Measurements from ENCODE around the gene CUX1. TPM values are rescaled to one million over a fixed set of nuclear protein-coding genes. Genes with fewer than 3 reads are reported as not detected.
"Not testable (repeated sequence)": the region's sequence is repeated elsewhere in the genome, so short reads cannot be mapped to it uniquely, and the experiment has no call there.

CUX1 gene
- total RNA-seq, 2 donors from 2014 or later = 42.0 to 47.5 TPM

GRCh38 chr7:102323914-102324195 lies 506.4 kb downstream of the CUX1 start:
- Histone ChIP-seq H3K36me3 (replicated peaks in 1 of 2; ENCODE audit: insufficient read depth in 1 of 2, low read depth in 2 of 2) (no peaks in the 10 kb centered on the region), H3K9me3 (no peaks in the 10 kb centered on the region), H3K27ac (no peak overlapping the region), H3K27me3 (no peaks in the 10 kb centered on the region), H3K4me1 (no peaks in the 10 kb centered on the region), H3K4me3 (no peak overlapping the region)
- WGBS, 2 donors = 62 to 72% methylated on average over 4 to 5 of the region's 5 CpGs
- intact Hi-C loops (cut with DNase I) = no loop called here
- no peak for TF ChIP-seq CTCF (IDR thresholded peaks at IDR 0.05)
- no peak for TF ChIP-seq POLR2A (IDR thresholded peaks at IDR 0.05)
- DNase-seq (no peak), ATAC-seq (no peak)

- ATAC-seq = not testable (repeated sequence)
Measured at GRCh38 chr7:102325106-102325505, 507.7 kb downstream of the CUX1 start.

GRCh38 chr7:102326157-102326889 lies 508.9 kb downstream of the CUX1 start:
- H3K4me1 ChIP-seq = no peaks in the 10 kb centered on the region
- H3K9me3 ChIP-seq = no peaks in the 10 kb centered on the region
- ATAC-seq (no peak), DNase-seq (no peak)
- no peak for TF ChIP-seq POLR2A (IDR thresholded peaks at IDR 0.05)
- no peak for TF ChIP-seq CTCF (IDR thresholded peaks at IDR 0.05)
- WGBS, 2 donors = 81 to 89% methylated on average over 10 to 11 of the region's 11 CpGs
- H3K36me3 ChIP-seq (replicated peaks in 1 of 2; ENCODE audit: insufficient read depth in 1 of 2, low read depth in 2 of 2) = no peaks in the 10 kb centered on the region
- H3K27ac ChIP-seq = no peak overlapping the region
- H3K4me3 ChIP-seq = no peak overlapping the region
- H3K27me3 ChIP-seq = no peaks in the 10 kb centered on the region
- intact Hi-C loops (cut with DNase I) = no loop called here

More at GRCh38 chr7:102325106-102325505, 507.7 kb downstream of the CUX1 start:
- H3K27me3 ChIP-seq; H3K9me3 ChIP-seq; H3K4me3 ChIP-seq; H3K4me1 ChIP-seq; H3K36me3 ChIP-seq (replicated peaks in 1 of 2; ENCODE audit: insufficient read depth in 1 of 2, low read depth in 2 of 2); H3K27ac ChIP-seq; intact Hi-C loops (cut with DNase I); DNase-seq: not testable (repeated sequence)
- 80 to 84% methylated on average over 10 to 11 of the region's 11 CpGs for WGBS, 2 donors

- H3K4me3 ChIP-seq; H3K27ac ChIP-seq; H3K4me1 ChIP-seq; DNase-seq; H3K36me3 ChIP-seq (replicated peaks in 1 of 2; ENCODE audit: insufficient read depth in 1 of 2, low read depth in 2 of 2); H3K9me3 ChIP-seq; intact Hi-C loops (cut with DNase I); ATAC-seq; H3K27me3 ChIP-seq: not testable (repeated sequence)
- 57 to 62% methylated on average over 6 of the region's 6 CpGs for WGBS, 2 donors
Measured at GRCh38 chr7:102327183-102327582, 509.8 kb downstream of the CUX1 start.

GRCh38 chr7:102328863-102329262 lies 511.4 kb downstream of the CUX1 start:
- H3K4me3 ChIP-seq; DNase-seq; H3K27ac ChIP-seq; intact Hi-C loops (cut with DNase I); H3K4me1 ChIP-seq; H3K36me3 ChIP-seq (replicated peaks in 1 of 2; ENCODE audit: insufficient read depth in 1 of 2, low read depth in 2 of 2); H3K9me3 ChIP-seq; H3K27me3 ChIP-seq; ATAC-seq: not testable (repeated sequence)
- WGBS, 2 donors = 55% methylated on average over 4 of the region's 5 CpGs; no CpG with 5 or more reads in 1 of the 2 donors

- DNase-seq; H3K27me3 ChIP-seq; H3K36me3 ChIP-seq (replicated peaks in 1 of 2; ENCODE audit: insufficient read depth in 1 of 2, low read depth in 2 of 2); H3K4me1 ChIP-seq; intact Hi-C loops (cut with DNase I); H3K9me3 ChIP-seq; ATAC-seq; H3K27ac ChIP-seq; H3K4me3 ChIP-seq: not testable (repeated sequence)
- 59 to 73% methylated on average over 6 to 8 of the region's 9 CpGs for whole genome bisulfite sequencing, 2 donors
Measured at GRCh38 chr7:102329366-102329765, 511.9 kb downstream of the CUX1 start.

GRCh38 chr7:102330666-102331460 lies 513.4 kb downstream of the CUX1 start:
- H3K27ac ChIP-seq; H3K36me3 ChIP-seq (replicated peaks in 1 of 2; ENCODE audit: insufficient read depth in 1 of 2, low read depth in 2 of 2); DNase-seq; H3K9me3 ChIP-seq; H3K4me3 ChIP-seq; H3K4me1 ChIP-seq; H3K27me3 ChIP-seq; ATAC-seq; intact Hi-C loops (cut with DNase I): not testable (repeated sequence)
- 77 to 79% methylated on average over 8 of the region's 8 CpGs for WGBS, 2 donors

Small RNAs within 50 kb of the gene (microRNA-seq; reads per million reads assigned to microRNA genes)
- 0 reads per million in 2 donors for gene MIR4285 (ENCODE audit: borderline number of aligned reads in 2 of 2, borderline replicate concordance in 2 of 2)

Small RNAs within 50 kb of the gene (small RNA-seq; reads per million reads assigned to genes)
- gene AC005086.2 (not detected), gene AC005086.3 (not detected), gene AC005086.4 (not detected), gene AC005088.1 (not detected), gene MIR4285 (not detected), gene RF00554 (not detected)

Other genes starting within 250 kb of the CUX1 start
- not detected for gene MYL10, start 188.3 kb upstream of the CUX1 start, total RNA-seq

All from body of pancreas (tissue), 4 donors.